K562 (cell line): ENCODE results near the gene MEF2C. TPM values are rescaled to one million over a fixed set of nuclear protein-coding genes. Genes with fewer than 3 reads are reported as not detected.

Experiments
- ARID2 ChIP-seq: fragments of 450-650 bp; IDR thresholded peaks from 2 replicates; pipeline ENCODE4 v1.6.1; 2017; ENCODE audit warnings: antibody characterized with exemption, mild to moderate bottlenecking
- ARNT ChIP-seq, 2 experiments: fragments of 450-650 bp; IDR thresholded peaks; 2 replicates each; pipeline ENCODE4 v1.6.1; 2016; ENCODE audit warnings: mild to moderate bottlenecking in 1 of 2
- ATF6 ChIP-seq: sonication (generic); formaldehyde crosslinking; IDR thresholded peaks from 2 replicates; pipeline ENCODE4 v1.4.0; 2020; ENCODE audit warnings: mild to moderate bottlenecking, missing genetic modification reagents
- BRD4 ChIP-seq: fragments of 200-600 bp; sonication (generic); IDR thresholded peaks from 2 replicates; pipeline ENCODE4 v1.6.1; 2017; ENCODE audit warnings: inconsistent platforms
- CXXC5 ChIP-seq: fragments of 250-450 bp; sonication (Bioruptor Pico); IDR thresholded peaks from 2 replicates; pipeline ENCODE4 v1.8.0; 2022; ENCODE audit warnings: inconsistent platforms, mild to moderate bottlenecking, moderate library complexity
- JUNB ChIP-seq: fragments of 450-650 bp; formaldehyde crosslinking; conservative IDR thresholded peaks from 2 replicates; pipeline ENCODE4 v1.4.0; 2020; ENCODE audit warnings: mild to moderate bottlenecking
- KDM1A ChIP-seq, 2 experiments: fragments of 450-650 bp; IDR thresholded peaks; 2 replicates each; pipeline ENCODE4 v1.6.1; 2016; ENCODE audit warnings: mild to moderate bottlenecking in 2 of 2
- MAFG ChIP-seq: fragments of 450-650 bp; conservative IDR thresholded peaks from 2 replicates; pipeline ENCODE4 v1.6.1; 2016; ENCODE audit warnings: missing genetic modification characterization, missing compliant biosample characterization
- MBD2 ChIP-seq: sonication (generic); IDR thresholded peaks from 2 replicates; pipeline ENCODE4 v1.6.1; 2016; ENCODE audit warnings: low read depth, borderline replicate concordance
- MXD1 ChIP-seq: fragments of 250-450 bp; sonication (Bioruptor Pico); IDR thresholded peaks from 2 replicates; pipeline ENCODE4 v1.8.0; 2021; ENCODE audit warnings: borderline replicate concordance, mild to moderate bottlenecking, moderate library complexity; ENCODE audit not compliant: poor library complexity, severe bottlenecking
- MXI1 ChIP-seq: IDR thresholded peaks from 2 replicates; pipeline ENCODE4 v1.6.1; 2011; ENCODE audit warnings: low read depth, mild to moderate bottlenecking, improper control_type of control experiment, low read length
- PML ChIP-seq: IDR thresholded peaks from 2 replicates; pipeline ENCODE4 v1.6.1; 2012; ENCODE audit warnings: low read length, inconsistent platforms
- POU5F1 ChIP-seq: fragments of 150-350 bp; IDR thresholded peaks from 2 replicates; pipeline ENCODE4 v1.6.1; 2014; ENCODE audit warnings: borderline replicate concordance, low read length, low read depth, mild to moderate bottlenecking; ENCODE audit not compliant: partially characterized antibody
- RCOR1 ChIP-seq, 2 experiments: IDR thresholded peaks; 2 replicates each; pipeline ENCODE4 v1.6.1; 2012; ENCODE audit warnings: low read depth in 2 of 2, low read length in 2 of 2, borderline replicate concordance in 1 of 2, improper control_type of control experiment in 1 of 2
- SMARCA4 ChIP-seq: fragments of 450-650 bp; IDR thresholded peaks from 2 replicates; pipeline ENCODE4 v1.6.1; 2016
- SMARCE1 ChIP-seq: fragments of 450-650 bp; IDR thresholded peaks from 2 replicates; pipeline ENCODE4 v1.7.1; 2016; ENCODE audit warnings: mild to moderate bottlenecking
- STAT6 ChIP-seq: sonication (generic); formaldehyde crosslinking; IDR thresholded peaks from 2 replicates; pipeline ENCODE4 v1.8.1; 2023; ENCODE audit warnings: mild to moderate bottlenecking, missing genetic modification reagents
- XRCC3 ChIP-seq: fragments of 450-650 bp; IDR thresholded peaks from 2 replicates; pipeline ENCODE4 v1.6.1; 2017; ENCODE audit warnings: mild to moderate bottlenecking, moderate library complexity
- ZBTB9 ChIP-seq: fragments of 450-650 bp; formaldehyde crosslinking; IDR thresholded peaks from 2 replicates; pipeline ENCODE4 v1.4.0; 2020; ENCODE audit warnings: mild to moderate bottlenecking, moderate library complexity
- ZNF263 ChIP-seq: sonication (generic); formaldehyde crosslinking; IDR thresholded peaks from 2 replicates; pipeline ENCODE4 v1.8.0; 2022; ENCODE audit warnings: mild to moderate bottlenecking, missing genetic modification reagents, borderline replicate concordance
- ZNF398 ChIP-seq: fragments of 250-450 bp; sonication (Bioruptor Pico); IDR thresholded peaks from 2 replicates; pipeline ENCODE4 v1.8.0; 2021; ENCODE audit warnings: moderate library complexity, mild to moderate bottlenecking, inconsistent platforms
- polyA plus RNA-seq, 8 experiments: library from polyadenylated mRNA; depleted of rRNA in 4 of 8; stranded (reverse) in 5 of 8; unstranded in 3 of 8; fragments of >200 nt; fragmentation: Nextera tagmentation in 2 of 8; fragmentation: Illumina TruSeq in 1 of 8; extraction: Ambion mirVana in 2 of 8; extraction: Trizol in 1 of 8; gene quantifications; 2 replicates each; pipeline versions ENCODE4 v1.2.1 to v1.2.3, GENCODE V29; 2011 to 2014; ENCODE audit warnings: inconsistent platforms in 1 of 8, missing spikeins in 1 of 8
- total RNA-seq, 7 experiments: library from RNA; depleted of rRNA in 6 of 7; stranded (reverse); fragments of >200 nt in 6 of 7; fragmentation: Illumina TruSeq in 2 of 7; extraction: Trizol in 2 of 7; gene quantifications; 2 replicates each; pipeline versions ENCODE4 v1.2.1 to v1.2.3, GENCODE V29; 2011 to 2021; ENCODE audit warnings: low replicate concordance in 1 of 7

Gene MEF2C
- total and polyA plus RNA-seq, 9 of the 15 experiments (the other 6 are each of a cell fraction or from before 2014, with no cell fraction given) = 25.1 to 67.8 (median 58.3) TPM

GRCh38 chr5:88929385-88929784 is 46.4 kb upstream of the MEF2C start (continued):
- TF ChIP-seq SMARCA4 (peak; percentile 77), CXXC5 (CRISPR knock-in tag) (peak; percentile 87), PML (no peak), POU5F1 (no peak), MBD2 (no peak), SMARCE1 (peak; percentile 51; the same call in 1 of the 2 replicates), JUNB (CRISPR knock-in tag) (no peak), XRCC3 (no peak), ZNF398 (CRISPR knock-in tag) (no peak), ARNT (IDR thresholded peaks at IDR 0.05) (no peak; a peak in 1 of 4 replicates), MXD1 (CRISPR knock-in tag) (no peak), ZBTB9 (CRISPR knock-in tag) (0 out of 2 replicates have a peak, but pooled peaks have one; percentile 28), KDM1A (IDR thresholded peaks at IDR 0.05) (peak; percentile 54 to 72), ARID2 (no peak), RCOR1 (IDR thresholded peaks at IDR 0.05; ENCODE audit: borderline replicate concordance in 1 of 2, low read depth in 2 of 2, low read length in 2 of 2) (peak; percentile 51 to 79; a peak in 3 of 4 replicates), MAFG (no peak), MXI1 (0 out of 2 replicates have a peak, but pooled peaks have one; percentile 54), ZNF263 (no peak), BRD4 (no peak), STAT6 (no peak), ATF6 (CRISPR knock-in tag) (no peak)
